NCI-H82 treated with DMSO at 0.1 percent for 48 hours (cell line): Measurements from ENCODE around the gene OR2K2.
"Not testable (repeated sequence)": the region's sequence is repeated elsewhere in the genome, so short reads cannot be mapped to it uniquely, and the experiment has no call there.

Source experiments
- DNase-seq: peaks from one replicate; lab custom pipeline; 2025; ENCODE audit not compliant: unreplicated experiment; lab: John Stamatoyannopoulos, UW

Gene OR2K2

GRCh38 chr9:111298731-111299598, 31.1 kb downstream of the OR2K2 start:
- DNase-seq: peak; percentile 26

- DNase-seq: no peak
Observed at GRCh38 chr9:111298111-111298510, 31.9 kb downstream of the OR2K2 start.

GRCh38 chr9:111297066-111297824, 32.8 kb downstream of the OR2K2 start:
- no peak for DNase-seq

DNA sequence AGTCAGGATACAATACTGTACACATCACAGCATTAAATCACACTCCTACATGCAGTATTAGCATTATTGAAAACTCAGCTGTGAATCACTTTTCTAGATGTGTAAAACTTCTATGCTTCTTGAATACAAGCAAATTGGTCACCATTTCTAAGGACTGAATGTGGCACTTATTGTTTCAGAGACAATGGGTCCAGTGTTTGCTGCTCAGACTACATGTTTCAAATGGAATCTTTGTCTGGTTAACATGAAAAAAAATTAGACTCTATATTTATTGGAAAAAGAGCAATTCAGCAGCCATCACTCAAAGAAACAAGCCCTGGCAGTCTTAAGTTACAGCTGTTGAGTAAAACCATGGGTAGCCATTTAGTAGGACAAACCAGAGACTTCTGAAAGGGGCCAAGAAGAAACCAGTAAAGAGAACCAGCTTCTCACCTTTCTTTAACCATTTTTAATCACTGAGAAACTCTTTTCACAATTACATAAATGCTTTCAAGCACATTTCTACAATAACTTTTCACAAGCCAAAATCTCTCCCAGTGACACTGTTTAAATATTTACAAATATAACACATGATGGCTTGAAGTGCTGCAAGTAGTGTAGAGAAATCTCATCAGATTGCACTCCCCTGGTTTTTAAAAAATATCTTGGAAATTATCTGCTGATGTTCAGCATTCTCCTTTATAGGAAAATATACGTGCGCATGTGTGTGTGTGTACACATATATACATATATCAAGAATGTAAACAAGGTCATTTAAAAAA, 35.2 kb downstream of the OR2K2 start:
- DNase-seq: no peak

DNA sequence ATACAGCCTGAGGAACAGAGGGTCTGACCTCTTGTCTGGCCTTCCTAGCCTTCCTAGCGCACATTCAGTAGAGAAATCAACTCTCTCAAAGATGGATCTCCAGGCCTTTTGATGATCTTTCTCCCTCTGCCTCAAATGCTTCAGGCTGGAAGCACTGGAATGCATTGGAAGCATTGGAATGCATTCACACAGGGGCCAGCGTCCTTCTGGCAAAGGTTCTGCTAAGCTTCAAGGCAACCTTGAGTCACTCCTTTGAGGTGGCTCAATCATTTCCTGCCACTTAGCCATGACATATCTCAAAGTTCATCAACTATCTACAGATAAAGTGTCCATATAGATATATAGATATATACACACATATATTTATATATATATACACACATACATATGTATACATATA, 42.9 kb downstream of the OR2K2 start:
- no peak for DNase-seq

- no peak for DNase-seq
Observed at GRCh38 chr9:111284703-111285102, 45.3 kb downstream of the OR2K2 start.

GRCh38 chr9:111282845-111283244, 47.2 kb downstream of the OR2K2 start:
- DNase-seq: no peak

DNA sequence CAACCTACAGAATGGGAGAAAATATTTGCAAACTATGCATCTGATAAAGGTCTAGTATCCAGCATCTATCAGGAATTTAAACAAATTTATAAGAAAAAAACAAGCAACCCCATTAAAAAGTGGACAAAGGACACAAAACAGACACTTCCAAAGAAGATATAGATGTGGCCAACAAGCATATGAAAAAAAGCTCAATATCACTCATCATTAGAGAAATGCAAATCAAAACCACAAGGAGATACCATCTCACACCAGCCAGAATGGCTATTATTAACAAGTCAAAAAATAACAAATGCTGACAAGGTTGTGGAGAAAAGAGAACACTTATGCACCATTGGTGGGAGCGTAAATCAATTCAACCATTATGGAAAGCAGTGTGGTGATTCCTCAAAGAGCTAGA, 49.2 kb downstream of the OR2K2 start:
- DNase-seq: not testable (repeated sequence)
